HPDE6-E6E7 (cell line): Measurements from ENCODE around the gene KLRG1.

Source experiments
- DNase-seq: peaks from one replicate; pipeline ENCODE4 v3.0.0; 2011; ENCODE audit warnings: missing footprints; ENCODE audit errors: extremely low spot score

KLRG1 gene

DNA sequence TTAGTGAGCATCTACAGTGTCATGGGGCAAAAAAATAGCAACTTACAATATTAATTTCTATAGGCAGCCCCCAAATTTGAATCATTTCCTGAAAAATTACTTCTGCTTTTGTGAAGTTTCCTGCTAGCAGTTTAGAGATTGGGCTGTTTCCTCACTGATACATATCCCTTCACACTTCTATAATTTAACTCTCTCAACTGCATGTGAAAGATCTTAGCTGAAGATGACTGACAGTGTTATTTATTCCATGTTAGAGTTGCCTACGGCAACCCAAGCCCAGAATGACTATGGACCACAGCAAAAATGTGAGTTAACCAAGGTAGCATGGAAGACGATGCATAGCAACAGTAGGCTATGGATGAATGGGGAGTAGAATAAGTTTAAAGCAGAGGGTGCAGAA, at the start of gene KLRG1:
Gene KLRG1, plus strand, starts transcription at position 134 of the 400 bp plus-strand sequence. Its CDS starts 90 bp downstream, at position 224.
- DNase-seq: no peak

- no peak for DNase-seq
Measured at GRCh38 chr12:8941691-8942478, 47.5 kb upstream of the KLRG1 start.

- no peak for DNase-seq
Measured at GRCh38 chr12:8943565-8944186, 45.7 kb upstream of the KLRG1 start.

- no peak for DNase-seq
Measured at GRCh38 chr12:8946733-8947132, 42.6 kb upstream of the KLRG1 start.

DNA sequence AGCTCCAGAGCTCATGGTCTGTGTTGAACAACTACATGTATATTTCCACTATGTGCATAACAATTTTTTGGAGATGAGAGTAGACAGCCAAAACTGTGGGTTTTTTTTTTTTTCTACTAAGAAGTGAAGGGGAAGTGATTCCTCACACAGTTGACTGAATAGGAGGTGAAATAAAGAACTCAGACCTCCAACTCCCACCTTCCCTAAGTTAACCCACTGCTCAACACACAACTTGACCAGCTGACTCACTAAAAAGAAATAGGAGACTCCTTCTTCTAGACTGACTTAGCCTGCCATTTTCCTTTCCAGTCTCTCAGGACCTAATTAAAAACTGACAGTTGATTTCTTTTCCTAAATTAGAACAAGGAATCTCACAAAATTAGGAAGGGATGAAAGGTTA, 41.6 kb upstream of the KLRG1 start:
- no peak for DNase-seq

GRCh38 chr12:8948701-8949341, 40.5 kb upstream of the KLRG1 start:
- DNase-seq: peak; percentile 13

DNA sequence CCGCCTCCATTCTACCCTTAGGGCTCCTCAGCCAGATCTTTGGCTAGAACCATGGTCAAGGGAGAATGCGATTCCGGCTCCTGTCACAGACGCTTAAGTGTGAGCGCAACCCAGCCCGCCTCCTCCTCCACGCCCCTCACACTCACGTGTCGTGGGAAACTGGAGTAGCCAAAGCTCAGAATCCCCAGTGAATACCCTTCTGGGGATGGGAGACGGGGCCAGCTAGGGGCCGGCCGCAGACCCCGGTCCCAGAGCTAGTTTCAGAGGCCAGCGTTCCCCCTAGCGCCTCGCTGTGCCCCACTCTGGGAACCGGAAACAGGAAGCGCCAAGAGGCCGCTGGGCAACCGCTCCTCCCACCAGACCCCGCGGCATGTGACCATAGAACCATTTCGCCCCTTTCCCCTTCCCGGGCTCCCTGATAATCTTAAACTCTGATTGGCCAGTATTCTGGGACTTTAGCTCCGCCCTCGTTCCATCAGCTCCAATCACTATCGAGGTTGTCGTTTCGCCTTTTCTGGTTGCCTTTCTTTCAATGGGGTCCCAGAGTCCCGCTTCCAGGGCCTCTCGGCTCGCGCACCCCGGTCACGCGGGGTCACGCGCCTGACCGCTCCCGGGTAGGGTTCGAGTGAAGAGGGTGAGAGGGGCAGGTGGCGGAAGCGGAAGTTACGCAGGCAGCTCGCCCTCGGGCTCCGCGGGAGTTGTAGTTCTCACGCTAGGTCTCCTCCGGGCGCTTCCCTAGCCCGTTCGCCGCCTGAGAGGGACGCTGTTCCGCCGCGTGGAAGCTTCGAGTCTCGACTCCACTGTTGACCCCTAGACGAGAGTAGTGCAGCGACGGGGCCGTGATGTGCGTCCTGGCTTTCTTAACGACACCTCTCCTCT, 39.8 kb upstream of the KLRG1 start, which contains the start of gene M6PR:
Gene M6PR, minus strand, starts transcription at position 304 of the 879 bp plus-strand sequence. CDS start 3,241 bp downstream, outside the sequence.
- DNase-seq: peak; percentile 92

DNA sequence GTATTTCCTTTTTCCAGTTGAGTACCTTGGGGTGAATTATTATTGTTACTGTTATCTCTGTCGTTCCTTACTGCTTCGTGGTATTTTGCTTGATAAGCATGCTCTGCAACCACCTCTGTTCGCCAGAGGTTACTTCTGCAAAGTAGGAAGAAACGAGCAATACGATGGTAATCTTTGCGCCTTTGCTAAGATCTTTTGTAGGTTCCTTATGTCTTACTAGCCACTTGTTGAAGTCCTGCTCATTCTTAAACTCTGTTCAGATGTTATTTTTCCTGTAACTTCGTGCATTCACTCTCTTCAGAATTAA, 39.2 kb upstream of the KLRG1 start:
- DNase-seq: no peak

DNA sequence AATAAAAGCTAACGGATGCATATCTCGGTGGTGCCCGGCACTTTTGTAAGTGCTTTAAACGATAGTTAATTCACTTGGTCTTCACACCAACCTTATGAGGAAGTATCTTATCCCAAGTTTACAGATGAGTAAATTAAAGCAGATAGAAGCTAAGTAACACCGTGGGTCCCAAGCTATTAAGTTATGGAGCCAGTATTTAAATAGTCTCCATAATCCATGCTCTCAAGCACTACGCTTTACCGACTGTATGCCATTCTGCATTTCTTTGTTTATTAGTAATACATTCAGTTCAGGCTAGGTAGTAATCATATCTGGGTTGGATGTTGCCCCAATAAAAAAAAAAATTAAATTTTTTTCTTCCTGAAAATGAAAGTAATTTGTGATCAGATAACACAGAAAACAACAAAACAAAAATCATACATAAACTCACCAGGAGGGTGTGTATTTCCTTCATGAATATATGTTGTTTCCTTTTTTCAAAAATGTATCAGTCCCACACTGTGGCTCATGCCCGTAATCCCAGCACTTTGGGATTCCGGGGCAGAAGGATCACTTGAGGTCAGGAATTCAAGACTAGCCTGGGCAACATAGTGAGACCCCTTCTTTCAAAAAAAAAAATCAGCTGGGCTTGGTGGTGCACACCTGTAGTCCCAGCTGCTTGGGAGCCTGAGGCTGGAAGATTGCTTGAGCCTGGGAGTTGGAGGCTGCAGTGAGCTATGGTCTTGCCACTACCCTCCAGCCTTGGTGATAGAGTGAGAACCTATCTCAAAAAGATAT, 38.5 kb upstream of the KLRG1 start:
- no peak for DNase-seq

GRCh38 chr12:8951744-8952143, 37.6 kb upstream of the KLRG1 start:
- no peak for DNase-seq

- no peak for DNase-seq
Measured at GRCh38 chr12:8953773-8954402, 35.5 kb upstream of the KLRG1 start.

DNA sequence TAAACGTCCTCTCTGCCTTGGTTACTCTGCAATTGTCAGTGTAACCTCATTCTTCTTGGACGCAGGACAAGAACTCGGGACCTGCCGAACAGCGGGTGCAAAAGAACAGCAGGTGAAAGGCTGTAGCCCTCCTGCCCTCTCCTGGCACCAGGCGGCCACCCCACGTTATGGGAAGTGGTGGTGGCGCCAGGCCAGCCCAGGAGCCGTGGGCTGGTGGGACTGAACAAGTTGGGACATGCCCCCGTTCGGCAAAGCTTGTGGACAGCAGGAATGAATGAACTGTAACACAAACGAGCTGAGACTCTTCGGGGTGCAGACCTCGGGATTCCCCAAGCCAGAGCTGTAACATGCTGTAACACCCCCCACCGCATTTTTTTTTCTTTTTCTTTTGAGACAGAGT, 33.3 kb upstream of the KLRG1 start:
- DNase-seq: no peak

- DNase-seq: no peak
Measured at GRCh38 chr12:8956772-8957171, 32.6 kb upstream of the KLRG1 start.

DNA sequence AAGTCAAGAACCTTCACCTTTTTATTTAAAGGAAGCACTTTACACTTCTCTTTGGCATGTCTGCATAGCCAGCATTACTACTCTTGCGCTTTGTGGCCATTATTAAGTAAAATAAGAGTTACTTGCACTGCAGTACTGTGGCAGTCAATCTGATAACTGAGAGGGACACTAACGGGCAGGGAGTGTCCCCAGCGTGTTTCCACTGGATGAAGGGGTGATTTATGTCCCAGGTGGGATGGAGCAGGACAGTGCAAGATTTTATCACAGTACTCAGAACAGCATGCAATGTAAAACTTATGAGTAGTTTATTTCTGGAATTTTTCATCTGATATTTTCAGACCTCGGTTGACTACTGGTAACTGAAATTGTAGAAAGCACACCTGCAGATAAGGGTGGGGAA, 31.8 kb upstream of the KLRG1 start:
- DNase-seq: no peak

GRCh38 chr12:8958066-8958465, 31.3 kb upstream of the KLRG1 start:
- DNase-seq: no peak

GRCh38 chr12:8960176-8960575, 29.2 kb upstream of the KLRG1 start:
- no peak for DNase-seq

DNA sequence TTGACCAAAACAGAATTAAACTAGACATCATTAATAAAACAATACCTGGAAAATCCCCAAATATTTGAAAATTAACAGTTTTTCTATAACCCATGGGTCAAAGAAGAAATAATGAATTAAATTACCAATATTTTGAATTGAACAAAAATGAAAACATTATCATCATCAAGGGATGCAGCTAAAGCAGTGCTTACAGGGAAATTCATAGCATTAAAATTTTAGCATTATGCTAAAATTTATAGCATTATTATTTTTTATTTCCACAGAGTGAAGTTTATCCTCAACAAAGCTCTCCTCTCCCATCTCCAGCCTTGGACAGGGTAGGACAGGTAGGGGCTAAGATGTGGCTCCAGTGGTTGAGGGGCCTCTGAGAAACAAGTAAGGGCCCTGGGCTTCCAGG, 20.6 kb upstream of the KLRG1 start:
- no peak for DNase-seq

- DNase-seq: no peak
Measured at GRCh38 chr12:8969861-8970411, 19.4 kb upstream of the KLRG1 start.

DNA sequence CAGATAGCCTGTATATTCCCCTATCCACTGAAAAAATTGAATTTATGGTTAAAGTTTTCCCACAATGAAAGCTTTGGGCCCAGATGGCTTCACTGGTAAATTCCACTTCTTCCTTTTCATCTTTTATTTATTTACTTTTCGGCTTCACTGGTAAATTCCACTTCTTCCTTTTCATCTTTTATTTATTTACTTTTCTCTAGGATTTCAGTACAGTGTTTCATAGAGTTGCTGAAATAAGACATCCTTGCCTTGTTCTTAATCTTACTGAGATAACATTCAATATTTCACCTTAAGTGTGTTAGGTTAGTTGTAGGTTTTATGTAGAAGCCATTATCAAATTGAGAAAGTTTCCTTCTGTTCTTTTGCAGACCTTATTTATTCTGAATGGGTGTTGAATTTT, 18.9 kb upstream of the KLRG1 start:
- DNase-seq: no peak

DNA sequence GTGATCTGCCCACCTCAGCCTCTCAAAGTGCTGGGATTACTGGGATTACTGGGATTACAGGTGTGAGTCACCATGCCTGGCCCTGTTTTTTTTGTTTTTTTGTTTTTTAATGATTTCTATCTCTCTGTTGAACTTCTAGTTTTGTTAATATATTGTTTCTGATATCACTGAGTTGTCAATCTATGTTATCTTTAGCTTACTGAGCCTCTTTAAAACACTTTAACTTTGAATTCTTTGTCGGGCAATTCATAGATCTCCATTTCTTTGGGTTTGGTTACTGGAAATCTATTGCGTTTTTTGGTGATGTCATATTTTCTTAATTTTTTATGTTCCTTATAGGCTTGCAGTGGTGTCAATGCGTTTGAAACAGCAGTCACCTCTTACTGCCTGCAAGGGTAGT, 9.2 kb upstream of the KLRG1 start:
- DNase-seq: no peak
